Sciatic nerve (tissue), 2 donors: ENCODE results near the gene CCDC178. TPM values are rescaled to one million over a fixed set of nuclear protein-coding genes. Genes with fewer than 3 reads are reported as not detected.

ENCODE experiments used
- ATAC-seq: fragments of 200-7000 bp; cut with Tn5 transposase; one replicate; pipeline ENCODE4 v1.9.1; 2020; ENCODE audit warnings: mild to moderate bottlenecking, moderate library complexity
- DNase-seq: peaks from one replicate; pipeline ENCODE4 v3.0.0-alpha.2; 2020; ENCODE audit warnings: low spot score
- intact Hi-C: fragments of 100-400 bp; cut with DNase I; formaldehyde crosslinking; loops from one replicate; pipeline ENCODE4 v1.14.2; 2022
- total RNA-seq: library from RNA; stranded (reverse); fragmentation: NEBNext Ultra II Directional; extraction: Animal tissue kit (Norgen Biotek cat#: 25700); gene quantifications from one replicate; pipeline ENCODE4 v1.2.1, GENCODE V29; 2021
- donor health status: DM: no; HTN: no; CAD: no.
- donor health status: DM: no; HTN: no; CAD: no.

The CCDC178 gene
- total RNA-seq, 1 donor from 2014 or later, result 4.6 TPM

DNA sequence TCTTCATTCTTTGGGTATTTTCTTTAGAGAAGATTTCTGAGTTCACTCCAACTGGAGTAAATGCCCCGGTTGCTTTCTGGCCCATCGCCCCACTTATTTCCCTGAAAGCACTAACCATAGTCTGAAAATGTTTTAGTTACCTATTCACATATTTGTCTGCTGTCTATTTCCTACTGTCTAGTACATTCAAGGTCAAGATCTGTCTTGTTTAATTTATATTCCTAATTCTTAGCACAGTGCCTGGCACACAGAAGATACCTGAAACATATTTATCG, 533.3 kb downstream of the CCDC178 start:
- ATAC-seq, result no peak
- intact Hi-C loops, result no loop called here
- no peak for DNase-seq

DNA sequence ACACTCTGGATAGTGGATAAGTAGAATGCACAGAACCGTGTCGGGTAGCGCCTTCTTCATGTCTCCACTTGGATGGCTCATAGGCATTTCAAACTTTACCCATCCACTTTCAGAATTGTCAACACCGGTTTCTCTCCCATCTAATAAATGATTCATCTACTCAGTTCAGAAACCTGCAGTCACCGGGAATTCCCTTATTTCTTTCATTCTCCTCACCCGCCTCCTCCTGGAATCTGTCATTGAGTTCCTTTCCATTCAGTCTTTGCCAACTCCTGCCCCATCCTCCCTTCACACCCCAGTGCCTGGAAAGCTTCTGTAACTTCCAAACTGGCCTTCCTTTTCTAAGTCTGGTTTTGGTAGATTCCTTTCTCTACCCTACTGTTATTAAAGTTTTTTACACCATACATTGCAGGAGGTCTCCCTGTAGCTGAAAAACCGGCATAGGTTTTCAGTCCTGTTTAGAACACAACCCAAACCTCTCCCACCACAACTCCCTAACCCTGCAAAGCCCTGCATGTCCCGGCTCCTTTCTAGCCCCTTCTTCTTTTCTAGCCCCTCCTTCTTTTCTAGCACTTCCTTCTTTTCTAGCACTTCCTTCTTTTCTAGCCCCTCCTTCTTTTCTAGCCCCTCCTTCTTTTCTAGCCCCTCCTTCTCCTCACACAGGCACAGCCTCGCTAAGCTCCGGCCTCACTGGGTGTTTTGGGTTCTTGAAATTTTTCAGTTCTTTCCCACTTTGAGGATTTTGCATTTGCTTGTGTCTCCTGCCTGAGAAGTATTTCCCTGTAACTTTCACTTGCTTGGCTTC, 533.8 kb downstream of the CCDC178 start:
- ATAC-seq (no peak), DNase-seq (no peak)
- intact Hi-C loops, result no loop called here

DNA sequence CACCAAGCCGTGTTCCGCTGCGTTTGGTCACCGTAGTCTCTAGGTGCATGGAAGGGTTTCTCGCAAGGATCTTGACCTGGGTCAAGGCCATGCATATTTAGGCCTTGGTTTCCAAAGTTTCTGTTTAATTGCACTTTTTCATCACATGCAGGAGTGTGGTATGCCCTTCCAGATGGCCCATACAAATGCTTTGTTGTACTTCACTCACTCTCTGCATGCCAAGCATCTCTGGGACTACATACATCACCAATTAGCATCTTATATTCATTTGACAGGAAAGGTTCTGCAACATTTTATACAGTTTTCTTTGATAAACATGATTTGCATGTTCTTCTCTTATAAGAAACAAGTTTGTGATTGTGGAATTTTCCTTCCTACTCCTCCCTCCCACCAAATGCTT, 534.9 kb downstream of the CCDC178 start:
- ATAC-seq, result no peak
- intact Hi-C loops, result no loop called here
- no peak for DNase-seq

DNA sequence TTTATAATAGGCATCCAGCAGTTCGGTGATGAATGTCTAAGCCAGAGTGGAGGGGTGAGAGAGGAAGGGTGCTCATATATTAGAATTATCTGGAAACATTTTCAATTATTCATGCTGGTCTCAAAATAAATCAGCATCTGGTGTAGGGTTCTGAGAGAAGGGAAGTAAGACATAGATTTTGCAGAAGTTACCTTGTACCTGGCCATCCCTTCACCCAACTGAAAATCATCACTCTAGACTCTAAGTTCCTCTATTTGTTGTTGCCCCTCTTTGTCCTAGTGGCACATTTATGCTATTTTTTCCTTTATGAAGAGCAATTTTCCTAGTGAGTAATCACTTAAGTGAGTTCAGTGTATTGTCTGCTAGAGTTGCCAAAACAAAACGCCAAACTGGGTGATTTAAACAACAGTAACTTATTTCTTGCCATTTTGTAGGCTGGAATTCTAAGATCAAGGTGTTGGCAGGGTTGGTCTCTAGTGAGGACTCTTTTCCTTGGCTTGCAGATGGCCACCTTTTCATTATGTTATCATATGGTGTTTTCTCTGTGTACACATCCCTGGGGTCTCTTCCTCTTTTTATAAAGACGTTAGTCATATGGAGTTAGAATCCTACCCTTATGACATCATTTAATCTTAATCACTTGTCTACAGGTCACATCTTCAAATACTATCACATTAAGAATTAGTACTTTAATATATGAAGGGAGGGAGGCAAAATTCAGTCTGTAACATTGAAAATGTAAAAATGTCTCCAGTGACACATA, 537.8 kb downstream of the CCDC178 start:
- no peak for ATAC-seq
- no peak for DNase-seq
- intact Hi-C loops, result no loop called here

DNA sequence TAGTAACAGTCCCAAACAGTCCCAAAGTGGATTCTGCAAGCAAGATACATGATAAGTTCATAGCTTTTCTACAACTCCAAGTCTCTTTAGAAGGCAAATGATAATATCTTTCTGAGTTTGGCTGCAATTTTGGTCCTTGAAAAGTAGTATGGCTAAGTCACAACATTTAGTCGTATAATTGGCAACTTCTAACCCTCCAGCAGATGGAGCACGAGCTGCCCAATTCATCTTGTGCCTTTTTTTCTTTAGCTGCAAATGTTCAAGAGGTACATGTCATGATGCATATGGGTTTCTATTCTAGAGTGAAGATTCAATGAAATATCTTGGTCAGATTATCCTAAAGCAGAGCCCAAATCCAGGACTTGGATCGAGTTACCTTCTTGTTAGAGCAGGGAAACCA, 540.7 kb downstream of the CCDC178 start:
- intact Hi-C loops, result no loop called here
- ATAC-seq (no peak), DNase-seq (no peak)

DNA sequence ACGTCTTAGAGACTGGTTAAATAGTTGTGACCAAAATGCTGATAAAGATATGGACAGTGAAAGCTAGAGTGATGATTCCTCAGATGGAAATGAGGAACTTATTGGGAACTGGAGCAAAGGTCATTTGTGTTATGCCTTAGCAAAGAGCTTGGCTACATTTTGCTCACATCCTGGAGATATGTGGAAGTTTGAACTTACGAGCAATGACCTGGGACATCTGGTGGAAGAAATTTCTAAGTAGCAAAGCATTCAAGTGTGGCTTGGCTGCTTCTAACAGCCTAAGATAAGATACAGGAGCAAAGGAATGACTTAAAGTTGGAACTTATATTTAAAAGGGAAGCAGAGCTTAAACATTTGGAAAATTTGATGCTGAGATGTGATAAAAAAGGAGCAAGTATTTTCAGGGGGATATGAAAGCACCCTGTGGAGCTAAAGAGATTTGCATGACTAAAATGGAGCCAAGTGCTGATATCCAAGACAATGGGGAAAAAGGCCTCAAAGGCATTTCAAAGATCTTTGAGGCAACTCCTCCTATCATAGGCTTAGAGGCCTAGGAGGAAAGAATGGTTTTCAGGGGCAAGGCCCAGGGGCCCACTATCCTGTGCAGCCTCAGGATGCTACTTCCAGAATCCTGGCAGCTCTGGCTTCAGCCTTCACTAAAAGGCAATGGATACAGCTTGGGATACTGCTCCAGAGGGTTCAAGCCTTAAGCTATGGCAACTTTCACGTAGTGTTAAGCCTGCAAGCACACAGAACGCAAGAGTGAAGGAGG, 543.6 kb downstream of the CCDC178 start:
- no peak for DNase-seq
- intact Hi-C loops, result no loop called here
- no peak for ATAC-seq

DNA sequence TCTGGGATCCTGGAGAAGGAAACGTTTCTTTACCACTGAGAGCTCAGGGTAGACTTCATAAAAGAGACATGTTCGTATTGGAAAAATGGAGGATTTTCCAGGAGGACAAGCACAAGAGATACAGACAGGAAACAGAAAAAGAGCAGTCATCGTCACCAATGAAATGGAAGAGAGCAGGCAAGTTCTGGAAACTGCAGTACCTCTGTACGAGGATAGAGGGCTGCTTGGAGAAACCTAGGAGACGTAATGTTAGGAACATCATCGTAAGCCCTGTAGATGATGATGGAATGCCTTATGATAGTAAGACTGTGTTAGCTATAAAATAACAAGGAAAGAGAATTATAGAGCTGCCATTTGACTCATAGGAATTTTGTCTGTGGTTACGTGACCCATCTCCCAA, 546.6 kb downstream of the CCDC178 start:
- no peak for DNase-seq
- intact Hi-C loops, result no loop called here

DNA sequence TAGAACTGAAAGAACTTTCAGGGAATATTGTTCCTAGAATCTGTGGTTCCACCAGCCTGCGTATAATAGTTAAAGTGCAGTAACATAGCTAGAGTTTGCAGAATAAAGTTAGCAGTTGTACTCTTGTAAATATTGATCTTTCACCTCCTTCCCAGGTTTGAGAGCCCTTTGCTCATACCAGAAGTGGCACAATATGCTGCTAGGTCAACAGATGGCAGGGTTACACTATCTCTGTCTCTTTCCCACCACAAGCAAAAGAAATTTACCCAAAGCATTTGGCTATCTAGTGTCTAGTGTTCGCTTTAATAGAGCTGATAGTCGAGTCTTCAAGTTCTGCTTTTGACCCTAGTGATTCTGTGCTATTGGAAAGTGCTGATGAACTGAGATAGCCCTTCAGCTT, 548.7 kb downstream of the CCDC178 start:
- intact Hi-C loops, result no loop called here
- ATAC-seq, result no peak
- no peak for DNase-seq

More for the DNA sequence above, 546.6 kb downstream of the CCDC178 start:
- no peak for ATAC-seq

DNA sequence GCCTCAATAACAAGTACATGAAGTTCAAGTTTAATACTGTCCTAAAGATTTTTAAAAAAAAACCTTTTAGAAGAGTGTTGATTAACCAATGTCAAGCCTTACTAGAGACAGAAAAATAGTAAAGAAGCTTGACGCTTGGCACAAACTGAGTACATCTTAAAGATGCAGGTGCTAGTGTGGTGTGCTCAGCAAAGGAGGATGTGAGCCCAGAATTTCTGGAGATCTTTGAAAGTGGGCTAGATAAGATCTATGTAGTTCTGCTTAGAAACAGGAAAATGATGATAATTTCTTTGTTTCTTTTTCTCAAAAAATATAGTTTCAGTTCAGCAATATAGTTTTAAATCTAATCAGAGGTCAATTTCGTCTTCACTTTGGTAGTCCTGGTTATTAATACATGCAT, 549.4 kb downstream of the CCDC178 start:
- intact Hi-C loops, result no loop called here
- ATAC-seq, result no peak
- DNase-seq, result no peak

DNA sequence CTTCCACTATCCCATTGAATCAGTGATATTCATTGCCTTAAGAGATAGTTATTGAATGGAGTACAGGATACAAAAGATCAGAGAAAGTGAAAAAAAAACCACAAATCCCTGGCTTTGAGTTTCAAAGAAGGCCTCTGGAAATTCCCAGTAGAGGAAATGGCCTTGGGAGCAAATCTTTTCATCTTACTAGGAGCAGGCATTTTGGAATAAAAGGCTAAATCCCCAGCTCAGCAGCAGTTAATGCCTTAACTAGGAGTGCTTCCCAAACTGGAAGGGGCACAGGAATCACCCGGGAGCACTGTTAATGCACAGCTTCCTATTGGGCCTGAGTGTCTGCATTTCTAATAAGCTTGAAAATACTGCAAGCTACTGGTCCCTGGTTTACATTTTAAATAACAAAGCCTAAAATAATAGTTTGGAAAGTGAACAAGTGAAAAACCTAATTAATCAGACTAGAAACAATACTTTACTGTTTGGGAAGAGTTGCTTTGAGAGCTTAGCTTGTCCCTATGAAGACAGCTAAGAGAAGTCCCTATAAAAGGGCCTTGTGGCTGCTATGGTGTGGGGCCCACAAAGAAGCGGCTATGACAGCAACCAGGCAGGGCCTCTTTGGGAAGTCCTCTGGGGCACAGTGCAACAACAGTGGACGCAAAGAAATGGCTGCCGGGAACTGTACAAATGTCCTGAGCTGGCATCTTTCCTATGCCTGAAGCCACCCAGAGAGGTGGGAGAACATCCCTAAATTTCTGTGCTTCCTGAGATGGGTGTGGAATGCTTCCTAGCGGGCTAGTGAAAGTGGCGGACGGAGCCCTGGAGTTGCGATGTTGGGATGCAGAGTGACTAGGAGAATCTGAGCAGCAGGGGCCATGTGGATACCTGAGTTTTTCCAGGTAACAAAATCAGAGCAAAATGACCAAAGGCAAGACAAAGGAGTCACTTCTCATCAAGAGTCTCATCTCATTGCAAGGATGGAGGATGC, 550.6 kb downstream of the CCDC178 start:
- intact Hi-C loops, result no loop called here
- DNase-seq, result no peak
- ATAC-seq, result no peak

DNA sequence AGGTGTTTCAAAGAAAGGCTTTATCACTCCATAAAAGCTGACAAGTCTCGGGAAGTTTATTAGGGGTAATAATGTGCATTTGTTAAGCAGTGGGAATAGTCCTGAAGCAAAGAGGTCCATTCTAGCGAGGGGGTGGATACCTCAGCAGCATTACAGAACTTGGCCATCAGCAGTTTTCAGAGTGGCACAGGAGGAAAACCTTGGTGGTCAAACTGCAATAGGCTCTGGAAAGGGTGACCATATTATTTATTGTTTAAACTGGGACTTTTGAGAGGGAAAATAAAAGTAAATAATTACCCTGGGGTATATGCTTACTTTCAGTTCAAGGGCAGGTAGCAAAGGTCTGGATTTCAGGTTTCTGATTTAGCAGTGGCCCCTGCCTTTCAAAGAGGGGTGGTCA, 552.2 kb downstream of the CCDC178 start:
- intact Hi-C loops, result no loop called here
- no peak for ATAC-seq

More for the DNA sequence above, 552.2 kb downstream of the CCDC178 start:
- no peak for DNase-seq

Other genes with a start within 250 kb of the CCDC178 start
- gene ASXL3, start 137.5 kb upstream of the CCDC178 start, total RNA-seq, result 13.1 TPM